ENCODE measurements around the gene LYSMD1.

Gene LYSMD1

DNA sequence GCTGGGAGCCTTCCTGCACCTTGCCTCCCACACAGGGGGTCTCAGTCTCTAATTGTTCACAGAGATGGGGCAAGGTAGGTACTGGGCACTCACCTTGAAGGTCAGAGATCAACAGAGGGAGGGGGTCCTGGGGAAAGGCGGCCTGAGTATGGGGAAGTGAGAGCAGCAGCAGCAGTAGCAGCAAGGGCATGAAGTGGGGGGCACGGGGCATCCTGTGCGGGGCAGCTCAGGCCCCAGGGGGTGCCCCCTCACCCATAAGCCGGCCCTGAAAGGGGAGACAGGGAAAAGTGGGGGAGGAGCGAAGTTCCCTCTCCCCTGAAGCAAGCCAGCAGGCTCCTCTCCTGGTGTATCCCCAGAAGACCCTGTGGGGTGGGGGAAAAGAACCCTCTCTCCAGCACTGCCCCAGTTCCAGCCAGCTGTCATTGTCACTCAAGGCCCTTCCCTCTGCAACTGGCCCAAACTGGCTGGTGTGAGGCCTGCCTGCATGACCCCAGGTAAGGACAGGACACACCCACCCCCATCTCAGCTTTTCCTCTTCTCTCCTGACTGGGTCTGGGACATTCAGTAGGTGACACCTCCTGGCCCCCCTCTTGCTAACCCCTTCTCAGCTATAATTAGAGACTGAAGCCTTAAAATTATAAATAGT is 23.2 kb downstream of the LYSMD1 start:
- DNase-seq (ENCODE audit: low read depth in 2 of 2), result no peak

DNA sequence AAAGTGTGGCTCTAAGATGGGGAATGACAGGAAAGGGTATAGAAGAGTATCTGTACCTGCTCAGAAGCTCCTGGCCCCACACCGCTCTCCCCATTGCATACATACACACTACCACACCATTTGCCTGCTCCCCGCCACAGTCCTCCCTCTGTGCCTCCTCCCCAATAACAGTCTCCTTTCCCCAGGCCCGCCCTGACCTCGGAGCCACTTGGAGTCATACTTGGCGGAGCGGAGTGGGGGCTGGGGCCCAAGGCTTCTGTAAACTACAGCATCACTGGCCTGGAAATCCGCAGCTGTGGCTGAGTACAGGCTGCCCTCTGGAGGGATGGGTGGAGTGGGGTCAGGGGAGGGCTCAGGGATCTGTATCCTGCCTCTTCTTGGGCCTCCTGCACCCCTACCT is 27.9 kb downstream of the LYSMD1 start:
- no peak for DNase-seq (ENCODE audit: low read depth in 2 of 2)

GRCh38 chr1:151135433-151136385 is 30.0 kb downstream of the LYSMD1 start:
- DNase-seq (ENCODE audit: low read depth in 2 of 2), result no peak

GRCh38 chr1:151134991-151135390 is 30.7 kb downstream of the LYSMD1 start:
- DNase-seq (ENCODE audit: low read depth in 2 of 2), result no peak

GRCh38 chr1:151134396-151134795 is 31.3 kb downstream of the LYSMD1 start:
- no peak for DNase-seq (ENCODE audit: low read depth in 2 of 2)

GRCh38 chr1:151133018-151133806 is 32.5 kb downstream of the LYSMD1 start:
- no peak for DNase-seq (ENCODE audit: low read depth in 2 of 2)

- no peak for DNase-seq (ENCODE audit: low read depth in 2 of 2)
Observed at GRCh38 chr1:151132335-151133017, 33.2 kb downstream of the LYSMD1 start.

GRCh38 chr1:151131701-151132334 is 33.9 kb downstream of the LYSMD1 start:
- DNase-seq (ENCODE audit: low read depth in 2 of 2), result no peak

- DNase-seq (ENCODE audit: low read depth in 2 of 2), result peak; percentile 73 to 77
Observed at GRCh38 chr1:151130987-151131586, 34.6 kb downstream of the LYSMD1 start.

GRCh38 chr1:151128800-151129199 is 36.9 kb downstream of the LYSMD1 start:
- DNase-seq (ENCODE audit: low read depth in 2 of 2), result no peak

- DNase-seq (ENCODE audit: low read depth in 2 of 2), result no peak
Observed at GRCh38 chr1:151124763-151125403, 40.8 kb downstream of the LYSMD1 start.

GRCh38 chr1:151113877-151114276 is 51.8 kb downstream of the LYSMD1 start:
- no peak for DNase-seq (ENCODE audit: low read depth in 2 of 2)

Measured in stimulated activated CD8-positive, alpha-beta memory T cell treated with anti-CD3 and anti-CD28 coated beads, Interleukin-2, amount 100 ng/mL, for 48 hours (primary cell).